A673 (cell line): ENCODE measurements around the gene CAMK1D. TPM values are rescaled to one million over a fixed set of nuclear protein-coding genes. Genes with fewer than 3 reads are reported as not detected.

Experiments used
- BruUV-seq: library from RNA; stranded (reverse); fragments of 400-500 nt; replicated peaks from 2 replicates; lab custom pipeline; 2021; lab: Mats Ljungman, UMichigan
- CTCF ChIA-PET: fragments of 300-600 bp; sonication (Branson Sonifier 250); formaldehyde crosslinking; loops from one replicate; lab custom pipeline; 2022; ENCODE audit warnings: antibody characterized with exemption; lab: Charles Lee
- POLR2A ChIA-PET: fragments of 300-600 bp; sonication (Branson Sonifier 250); formaldehyde crosslinking; loops from one replicate; lab custom pipeline; 2022; ENCODE audit warnings: antibody characterized with exemption; ENCODE audit not compliant: low non-redundant PET; lab: Charles Lee
- DNase-seq: peaks from one replicate; pipeline ENCODE4 v3.0.0-alpha.2; 2015; ENCODE audit warnings: low spot score
- H3K27ac ChIP-seq: fragments of 200-600 bp; sonication (generic); 2 replicates; pipeline ENCODE4 v1.5.1; 2016; ENCODE audit warnings: mixed run types, low read depth, mild to moderate bottlenecking, mixed read lengths, antibody characterized with exemption, low read length; ENCODE audit not compliant: poor library complexity, severe bottlenecking
- H3K27me3 ChIP-seq: fragments of 200-600 bp; sonication (generic); replicated peaks from 2 replicates; pipeline ENCODE4 v1.6.1; 2017; ENCODE audit warnings: mixed run types, low read depth, mild to moderate bottlenecking, mixed read lengths, antibody characterized with exemption, low read length; ENCODE audit not compliant: insufficient read depth, poor library complexity
- H3K36me3 ChIP-seq: fragments of 200-600 bp; sonication (generic); 2 replicates; pipeline ENCODE4 v1.6.1; 2016; ENCODE audit warnings: mixed run types, mild to moderate bottlenecking, mixed read lengths, antibody characterized with exemption, low read length; ENCODE audit not compliant: insufficient read depth, poor library complexity, severe bottlenecking
- H3K4me1 ChIP-seq: fragments of 200-600 bp; sonication (generic); 2 replicates; pipeline ENCODE4 v1.6.1; 2017; ENCODE audit warnings: mixed run types, mild to moderate bottlenecking, mixed read lengths, antibody characterized with exemption, low read length; ENCODE audit not compliant: insufficient read depth, poor library complexity, severe bottlenecking
- H3K4me3 ChIP-seq: fragments of 200-600 bp; sonication (generic); 2 replicates; pipeline ENCODE4 v1.5.1; 2016; ENCODE audit warnings: low read depth, mixed run types, mild to moderate bottlenecking, mixed read lengths, low read length; ENCODE audit not compliant: poor library complexity, severe bottlenecking
- H3K9me3 ChIP-seq: fragments of 200-600 bp; sonication (generic); 2 replicates; pipeline ENCODE4 v1.6.1; 2016; ENCODE audit warnings: mixed run types, low read depth, mild to moderate bottlenecking, mixed read lengths, antibody characterized with exemption, low read length; ENCODE audit not compliant: poor library complexity, severe bottlenecking
- EZH2 ChIP-seq: fragments of 200-600 bp; sonication (generic); IDR thresholded peaks from 2 replicates; pipeline ENCODE4 v1.6.1; 2017; ENCODE audit warnings: borderline replicate concordance, low read depth, mild to moderate bottlenecking, mixed read lengths, antibody characterized with exemption, low read length; ENCODE audit not compliant: poor library complexity, severe bottlenecking
- intact Hi-C: fragments of 100-400 bp; cut with micrococcal nuclease; formaldehyde crosslinking; loops from one replicate; pipeline ENCODE4 v1.10.0; 2022; ENCODE audit not compliant: unreplicated experiment
- total RNA-seq: library from RNA; stranded (reverse); gene quantifications from 2 replicates; pipeline ENCODE4 v1.2.3, GENCODE V29; 2021
- TF ChIP-seq, protein P1 (sequence below): fragments of 300-800, 200-600 bp; sonication (generic); conservative IDR thresholded peaks from 2 replicates; pipeline ENCODE4 v1.5.1; 2017; ENCODE audit warnings: low read depth, mild to moderate bottlenecking, antibody characterized with exemption, low read length, moderate library complexity, mixed read lengths

Gene CAMK1D
- total RNA-seq, 1 experiment from 2014 or later: 23.7 TPM

DNA sequence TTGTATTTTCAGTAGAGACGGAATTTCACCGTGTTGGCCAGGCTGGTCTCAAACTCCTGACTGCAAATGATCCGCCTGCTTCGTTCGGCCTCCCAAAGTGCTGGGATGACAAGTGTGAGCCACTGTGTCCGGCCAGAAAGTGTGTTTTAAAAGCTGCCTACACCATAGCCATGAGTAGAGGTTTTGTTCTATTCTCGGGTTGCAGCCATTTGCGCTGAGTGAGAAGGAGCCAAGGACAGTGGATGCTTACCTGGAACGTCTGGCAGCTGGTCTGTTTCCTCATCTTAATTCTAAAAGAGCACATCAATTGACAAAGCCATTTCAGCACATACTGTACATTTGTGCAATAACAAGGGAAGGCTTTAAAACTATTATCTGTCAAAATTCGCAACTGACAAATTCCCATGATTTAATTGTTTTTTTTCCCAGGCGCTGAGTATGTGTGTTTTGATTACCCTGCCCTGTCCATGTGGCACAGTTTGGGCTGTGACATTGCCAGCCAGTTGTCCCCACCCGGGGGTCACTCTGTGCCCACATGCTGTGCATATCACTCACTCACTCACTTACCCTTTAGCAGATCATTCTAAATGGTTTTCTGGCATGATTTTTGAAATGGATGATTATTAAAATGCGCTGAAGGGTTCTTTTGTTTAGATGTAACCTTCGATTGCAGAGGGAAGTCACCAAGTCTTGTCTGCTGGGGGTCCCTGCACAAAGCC is 400.6 kb downstream of the CAMK1D start:
- intact Hi-C loops: no loop called here
- DNase-seq: no peak
- ChIA-PET POLR2A (no interaction called here), CTCF (no interaction called here)
- H3K27ac ChIP-seq: no peak overlapping the region
- no peaks in the 10 kb centered on the region for H3K27me3 ChIP-seq
- H3K4me1 ChIP-seq: no peaks in the 10 kb centered on the region
- H3K9me3 ChIP-seq: no peaks in the 10 kb centered on the region
- TF ChIP-seq, protein P1, sequence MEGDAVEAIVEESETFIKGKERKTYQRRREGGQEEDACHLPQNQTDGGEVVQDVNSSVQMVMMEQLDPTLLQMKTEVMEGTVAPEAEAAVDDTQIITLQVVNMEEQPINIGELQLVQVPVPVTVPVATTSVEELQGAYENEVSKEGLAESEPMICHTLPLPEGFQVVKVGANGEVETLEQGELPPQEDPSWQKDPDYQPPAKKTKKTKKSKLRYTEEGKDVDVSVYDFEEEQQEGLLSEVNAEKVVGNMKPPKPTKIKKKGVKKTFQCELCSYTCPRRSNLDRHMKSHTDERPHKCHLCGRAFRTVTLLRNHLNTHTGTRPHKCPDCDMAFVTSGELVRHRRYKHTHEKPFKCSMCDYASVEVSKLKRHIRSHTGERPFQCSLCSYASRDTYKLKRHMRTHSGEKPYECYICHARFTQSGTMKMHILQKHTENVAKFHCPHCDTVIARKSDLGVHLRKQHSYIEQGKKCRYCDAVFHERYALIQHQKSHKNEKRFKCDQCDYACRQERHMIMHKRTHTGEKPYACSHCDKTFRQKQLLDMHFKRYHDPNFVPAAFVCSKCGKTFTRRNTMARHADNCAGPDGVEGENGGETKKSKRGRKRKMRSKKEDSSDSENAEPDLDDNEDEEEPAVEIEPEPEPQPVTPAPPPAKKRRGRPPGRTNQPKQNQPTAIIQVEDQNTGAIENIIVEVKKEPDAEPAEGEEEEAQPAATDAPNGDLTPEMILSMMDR: no peak
- no peak for TF ChIP-seq EZH2
- no TSS peak for BruUV-seq
- no peak overlapping the region for H3K4me3 ChIP-seq
- H3K36me3 ChIP-seq: no peaks in the 10 kb centered on the region

- Histone ChIP-seq H3K9me3 (no peaks in the 10 kb centered on the region), H3K4me3 (no peak overlapping the region), H3K27ac (no peak overlapping the region), H3K27me3 (no peaks in the 10 kb centered on the region), H3K4me1 (no peaks in the 10 kb centered on the region), H3K36me3 (no peaks in the 10 kb centered on the region)
- no peak for DNase-seq
- no TSS peak for BruUV-seq
- TF ChIP-seq, protein P1: no peak
- TF ChIP-seq EZH2: no peak
- ChIA-PET POLR2A (no interaction called here), CTCF (interaction anchor here (0.6 kb wide), 1 partner anchor 342 kb away, joined by 5 read pairs; no protein-coding TSS in a partner anchor)
- intact Hi-C loops: no loop called here
Measured at GRCh38 chr10:12750526-12751201, 401.3 kb downstream of the CAMK1D start.

GRCh38 chr10:12755075-12755474 is 405.7 kb downstream of the CAMK1D start:
- no peaks in the 10 kb centered on the region for H3K9me3 ChIP-seq
- H3K27me3 ChIP-seq: no peaks in the 10 kb centered on the region
- DNase-seq: no peak
- H3K4me1 ChIP-seq: no peaks in the 10 kb centered on the region
- no peak for TF ChIP-seq EZH2
- TF ChIP-seq, protein P1: no peak
- ChIA-PET POLR2A (no interaction called here), CTCF (no interaction called here)
- no peak overlapping the region for H3K27ac ChIP-seq
- H3K36me3 ChIP-seq: no peaks in the 10 kb centered on the region
- no TSS peak for BruUV-seq
- no peak overlapping the region for H3K4me3 ChIP-seq
- intact Hi-C loops: no loop called here
